Measurements from ENCODE around the gene ZNF385A. TPM values are rescaled to one million over a fixed set of nuclear protein-coding genes. Genes with fewer than 3 reads are reported as not detected.

The ZNF385A gene
- total RNA-seq, 4 donors from 2014 or later: 24.2 to 38.9 (median 29.3) TPM

GRCh38 chr12:54389607-54390175, 5.2 kb upstream of the ZNF385A start:
- Histone ChIP-seq H3K27me3 (no peaks in the 10 kb centered on the region), H3K4me1 (peaks cover 49 to 63% of the 10 kb centered on the region in 2 donors), H3K36me3 (no peaks in the 10 kb centered on the region), H3K9me3 (no peaks in the 10 kb centered on the region), H3K4me3 (replicated peaks in 1 of 3) (peak overlapping the region in 2 of 3 donors; percentile 40 to 51), H3K27ac (peak overlapping the region; percentile 89 to 97 (median 96))
- TF ChIP-seq, protein P1, sequence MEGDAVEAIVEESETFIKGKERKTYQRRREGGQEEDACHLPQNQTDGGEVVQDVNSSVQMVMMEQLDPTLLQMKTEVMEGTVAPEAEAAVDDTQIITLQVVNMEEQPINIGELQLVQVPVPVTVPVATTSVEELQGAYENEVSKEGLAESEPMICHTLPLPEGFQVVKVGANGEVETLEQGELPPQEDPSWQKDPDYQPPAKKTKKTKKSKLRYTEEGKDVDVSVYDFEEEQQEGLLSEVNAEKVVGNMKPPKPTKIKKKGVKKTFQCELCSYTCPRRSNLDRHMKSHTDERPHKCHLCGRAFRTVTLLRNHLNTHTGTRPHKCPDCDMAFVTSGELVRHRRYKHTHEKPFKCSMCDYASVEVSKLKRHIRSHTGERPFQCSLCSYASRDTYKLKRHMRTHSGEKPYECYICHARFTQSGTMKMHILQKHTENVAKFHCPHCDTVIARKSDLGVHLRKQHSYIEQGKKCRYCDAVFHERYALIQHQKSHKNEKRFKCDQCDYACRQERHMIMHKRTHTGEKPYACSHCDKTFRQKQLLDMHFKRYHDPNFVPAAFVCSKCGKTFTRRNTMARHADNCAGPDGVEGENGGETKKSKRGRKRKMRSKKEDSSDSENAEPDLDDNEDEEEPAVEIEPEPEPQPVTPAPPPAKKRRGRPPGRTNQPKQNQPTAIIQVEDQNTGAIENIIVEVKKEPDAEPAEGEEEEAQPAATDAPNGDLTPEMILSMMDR (IDR thresholded peaks at IDR 0.05): no peak
- TF ChIP-seq POLR2A (IDR thresholded peaks at IDR 0.05): peak in 1 of 2 donors; percentile 74
- intact Hi-C loops (cut with DNase I): no loop called here
- 35 to 62% methylated on average over 5 of the region's 5 CpGs for WGBS, 2 donors
- peak; percentile 85 to 87 for DNase-seq

GRCh38 chr12:54389134-54389508, 4.6 kb upstream of the ZNF385A start:
- Histone ChIP-seq H3K4me3 (replicated peaks in 1 of 3) (no peak overlapping the region), H3K27me3 (no peaks in the 10 kb centered on the region), H3K4me1 (peaks cover 55 to 69% of the 10 kb centered on the region in 2 donors), H3K9me3 (no peaks in the 10 kb centered on the region), H3K36me3 (no peaks in the 10 kb centered on the region), H3K27ac (peak overlapping the region; percentile 89 to 97 (median 96))
- no peak for TF ChIP-seq POLR2A (IDR thresholded peaks at IDR 0.05)
- TF ChIP-seq, protein P1 (IDR thresholded peaks at IDR 0.05): peak in 1 of 6 experiments; percentile 16
- 31 to 71% methylated on average over 2 to 3 of the region's 3 CpGs for WGBS, 2 donors
- intact Hi-C loops (cut with DNase I): no loop called here
- no peak for DNase-seq

GRCh38 chr12:54388237-54389133, 4.0 kb upstream of the ZNF385A start:
- intact Hi-C loops (cut with DNase I): no loop called here
- H3K36me3 ChIP-seq: no peaks in the 10 kb centered on the region
- no peak for DNase-seq
- WGBS, 2 donors: 60 to 62% methylated on average over 4 of the region's 4 CpGs
- no peak overlapping the region for H3K4me3 ChIP-seq (replicated peaks in 1 of 3)
- TF ChIP-seq, protein P1 (IDR thresholded peaks at IDR 0.05): no peak
- TF ChIP-seq POLR2A (IDR thresholded peaks at IDR 0.05): no peak
- H3K27ac ChIP-seq: peak overlapping the region; percentile 89 to 97 (median 96)
- H3K27me3 ChIP-seq: no peaks in the 10 kb centered on the region
- no peaks in the 10 kb centered on the region for H3K9me3 ChIP-seq
- H3K4me1 ChIP-seq: peaks cover 57 to 70% of the 10 kb centered on the region in 2 donors

DNA sequence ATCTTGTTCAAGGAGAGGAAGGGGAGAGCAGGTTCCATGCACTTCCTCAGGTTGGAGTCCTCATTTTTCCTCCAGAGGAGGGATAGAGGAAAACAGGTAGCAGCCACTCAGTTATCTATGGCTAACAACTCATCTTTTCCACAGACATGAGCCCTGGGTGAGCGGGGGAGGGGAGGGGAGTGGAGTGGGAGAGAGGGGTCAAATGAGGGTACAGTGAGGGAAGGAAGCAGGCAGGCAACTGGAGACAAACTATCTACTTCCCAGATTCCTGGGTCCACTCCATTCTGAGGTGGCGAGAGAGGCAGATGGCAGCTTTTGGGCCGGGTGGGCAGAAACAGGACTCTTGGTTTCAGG, 2.6 kb upstream of the ZNF385A start:
- WGBS, 2 donors: 96 to 98% methylated on average over 3 of the region's 3 CpGs
- intact Hi-C loops (cut with DNase I): no loop called here
- Histone ChIP-seq H3K27ac (peak overlapping the region; percentile 89 to 97 (median 96)), H3K36me3 (no peaks in the 10 kb centered on the region), H3K4me3 (replicated peaks in 1 of 3) (no peak overlapping the region), H3K9me3 (no peaks in the 10 kb centered on the region), H3K4me1 (peaks cover 57 to 78% of the 10 kb centered on the region in 2 donors), H3K27me3 (no peaks in the 10 kb centered on the region)
- DNase-seq: no peak
- TF ChIP-seq, protein P1 (IDR thresholded peaks at IDR 0.05): no peak
- TF ChIP-seq POLR2A (IDR thresholded peaks at IDR 0.05): no peak

Data from thyroid gland (tissue), 4 donors.